ENCODE data around the gene ME2. TPM values are rescaled to one million over a fixed set of nuclear protein-coding genes. Genes with fewer than 3 reads are reported as not detected.

ME2 gene
- total RNA-seq, 1 experiment from 2014 or later = 49.4 TPM

- Histone ChIP-seq H3T11ph (ENCODE audit: low read length) (no peak overlapping the region), H3K4me1 (ENCODE audit: insufficient read depth, low read length) (no peaks in the 10 kb centered on the region), H3K27me3 (ENCODE audit: insufficient read depth, low read length) (no peaks in the 10 kb centered on the region), H3K18ac (ENCODE audit: insufficient read length, low read depth, low read length) (no peak overlapping the region), H2BK120ac (ENCODE audit: low read depth, low read length, poor library complexity, severe bottlenecking) (no peak overlapping the region), H4K91ac (ENCODE audit: insufficient read length, low read depth, low read length) (no peak overlapping the region), H3K79me1 (ENCODE audit: insufficient read depth, low read depth, low read length, poor library complexity, severe bottlenecking) (no peaks in the 10 kb centered on the region), H3K9me3 (ENCODE audit: control insufficient read depth, low read depth, low read length) (no peaks in the 10 kb centered on the region), H3K9ac (ENCODE audit: extremely low read depth, insufficient read length, low read length) (no peak overlapping the region), H2BK20ac (ENCODE audit: low read depth, low read length, poor library complexity, severe bottlenecking) (no peak overlapping the region), H2BK5ac (ENCODE audit: insufficient read length, low read length) (no peak overlapping the region), H3K23ac (ENCODE audit: insufficient read length, low read depth, low read length) (no peak overlapping the region), H3K14ac (ENCODE audit: insufficient read depth, low read length) (no peak overlapping the region), H3K79me2 (ENCODE audit: insufficient read depth, low read length) (no peaks in the 10 kb centered on the region), H2AK5ac (ENCODE audit: insufficient read length, low read length) (no peak overlapping the region), H2BK12ac (ENCODE audit: insufficient read length, low read depth, low read length) (no peak overlapping the region), H3K56ac (ENCODE audit: insufficient read length, low read depth, low read length) (no peak overlapping the region), H3K4me2 (ENCODE audit: insufficient read depth, insufficient read length, low read length) (no peak overlapping the region), H4K8ac (replicated peaks; ENCODE audit: insufficient read length, low read depth, low read length) (no peak overlapping the region), H4K5ac (ENCODE audit: insufficient read length, low read depth, low read length) (no peak overlapping the region), H2BK15ac (ENCODE audit: low read depth, low read length) (no peak overlapping the region), H3K23me2 (ENCODE audit: insufficient read length, low read depth, low read length, poor library complexity, severe bottlenecking) (no peaks in the 10 kb centered on the region), H3K4ac (ENCODE audit: low read depth, low read length) (no peak overlapping the region), H4K20me1 (ENCODE audit: control insufficient read depth, insufficient read depth, insufficient read length) (no peaks in the 10 kb centered on the region), H2AFZ (ENCODE audit: low read length) (no peak overlapping the region), H3K27ac (ENCODE audit: insufficient read length, low read depth, low read length) (no peak overlapping the region)
- WGBS (ENCODE audit: extremely low coverage, insufficient read length, low lambda C conversion rate) = no CpG with 5 or more reads among the region's 2 CpGs
- Mint-ChIP-seq H3K9me3 (no peaks in the 10 kb centered on the region), H3K27ac (no peak overlapping the region), H3K4me3 (no peak overlapping the region), H3K27me3 (ENCODE audit: low read depth) (no peaks in the 10 kb centered on the region; the same call in 1 of the 2 replicates), H3K36me3 (ENCODE audit: insufficient read depth in 1 of 3, low read depth in 3 of 3) (no peaks in the 10 kb centered on the region), H3K4me1 (no peaks in the 10 kb centered on the region)
- TF ChIP-seq CTCF (conservative IDR thresholded peaks at IDR 0.05) = no peak
- DNase-seq = no peak
Measured at GRCh38 chr18:50862401-50862800, 16.5 kb upstream of the ME2 start.

All from H9 (cell line).